Astrocyte of the hippocampus (primary cell): ENCODE data around the gene LDHAL6A.

Experiments used
- DNase-seq: peaks from one replicate; pipeline ENCODE4 v3.0.0; 2011; ENCODE audit warnings: low read depth, low spot score

The LDHAL6A gene

DNA sequence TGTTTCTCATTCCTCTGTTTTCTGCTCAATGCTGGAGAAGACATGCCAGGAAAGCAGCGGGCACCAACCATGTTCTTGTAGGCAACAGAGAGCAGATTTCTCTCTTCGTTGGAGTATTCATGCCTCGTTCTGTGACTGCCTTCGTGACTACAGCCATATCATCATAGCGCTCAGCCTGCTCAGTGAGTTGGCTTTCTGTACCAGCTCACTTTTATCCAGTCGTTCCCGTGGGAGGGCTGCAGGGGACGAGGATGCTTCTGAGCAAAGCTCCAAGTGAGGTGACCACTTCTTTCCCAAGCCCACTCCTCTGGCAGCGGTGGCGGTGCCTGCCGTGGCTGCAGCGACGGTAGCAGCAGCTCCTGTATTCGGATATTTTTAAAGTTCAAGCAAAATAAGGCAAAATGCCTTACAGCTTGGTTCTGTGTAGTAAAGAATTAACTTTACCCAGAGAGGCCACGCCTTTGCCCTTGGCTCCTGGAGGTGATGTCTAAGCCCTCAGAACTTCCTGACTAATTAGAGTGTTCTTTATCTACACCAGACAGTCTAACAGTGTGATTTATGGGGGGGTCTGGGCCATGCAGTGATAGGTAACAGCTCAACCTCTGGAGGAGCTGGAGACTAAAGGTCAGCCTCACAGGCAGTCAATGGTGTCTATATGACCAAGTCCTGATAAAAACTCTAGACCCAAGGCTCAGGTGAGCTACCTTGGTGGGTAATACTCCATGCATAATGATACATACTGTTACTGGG lies 35.3 kb downstream of the LDHAL6A start:
- no peak for DNase-seq

DNA sequence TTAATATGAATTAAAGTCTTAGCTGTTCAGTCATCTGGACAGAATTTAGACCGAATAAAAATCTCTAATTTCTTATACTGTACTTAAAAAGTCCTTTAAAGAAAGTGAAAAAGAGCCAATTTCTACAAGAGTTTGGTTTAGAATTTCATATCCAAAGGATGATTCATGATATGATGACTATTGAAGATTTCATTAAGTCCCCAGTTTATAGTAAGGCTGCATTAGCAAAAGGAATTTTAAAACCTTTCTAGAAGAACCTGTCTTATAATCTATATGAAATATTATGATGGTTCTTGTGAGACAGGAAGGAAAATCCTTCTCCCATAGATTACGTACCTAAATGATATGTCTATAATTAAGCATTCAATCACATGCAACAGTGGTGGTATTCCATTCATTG lies 36.3 kb downstream of the LDHAL6A start:
- DNase-seq = no peak

DNA sequence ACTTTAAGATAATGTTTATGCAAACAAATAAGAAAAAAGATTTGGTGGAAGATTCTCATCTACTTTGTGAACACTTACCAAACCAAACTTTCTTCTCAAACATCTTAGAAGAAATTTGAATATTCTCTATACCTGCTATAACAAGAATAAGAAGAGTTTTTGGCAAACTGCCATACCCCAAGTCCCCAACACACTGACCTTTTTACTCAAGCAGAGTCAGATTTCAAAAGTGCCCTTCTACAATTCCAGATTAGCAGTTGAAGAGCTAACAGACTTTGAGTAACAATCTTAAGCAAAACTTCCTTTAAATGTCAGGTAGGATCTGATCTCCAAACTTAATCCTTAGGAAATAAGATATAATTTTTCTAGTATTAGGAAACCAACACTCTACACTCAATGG lies 37.2 kb downstream of the LDHAL6A start:
- DNase-seq = peak; percentile 10

DNA sequence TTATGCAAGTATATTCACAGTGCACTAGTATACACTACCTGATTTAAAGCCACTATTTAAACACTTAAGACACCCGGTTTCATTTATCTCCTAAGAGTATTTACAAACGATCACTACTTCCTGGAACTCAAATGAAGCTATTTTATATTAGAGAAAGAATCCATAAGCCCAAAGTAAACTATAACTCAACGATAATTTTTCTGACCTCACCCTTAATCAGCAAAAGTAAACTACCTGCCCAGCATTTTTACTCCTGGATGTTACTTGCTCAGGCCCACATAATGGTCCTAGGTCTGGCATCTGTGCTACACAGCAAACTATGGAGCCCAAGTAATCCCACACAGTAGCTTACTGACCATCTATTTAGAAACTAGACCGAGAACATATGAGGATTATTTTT lies 37.7 kb downstream of the LDHAL6A start:
- no peak for DNase-seq

DNA sequence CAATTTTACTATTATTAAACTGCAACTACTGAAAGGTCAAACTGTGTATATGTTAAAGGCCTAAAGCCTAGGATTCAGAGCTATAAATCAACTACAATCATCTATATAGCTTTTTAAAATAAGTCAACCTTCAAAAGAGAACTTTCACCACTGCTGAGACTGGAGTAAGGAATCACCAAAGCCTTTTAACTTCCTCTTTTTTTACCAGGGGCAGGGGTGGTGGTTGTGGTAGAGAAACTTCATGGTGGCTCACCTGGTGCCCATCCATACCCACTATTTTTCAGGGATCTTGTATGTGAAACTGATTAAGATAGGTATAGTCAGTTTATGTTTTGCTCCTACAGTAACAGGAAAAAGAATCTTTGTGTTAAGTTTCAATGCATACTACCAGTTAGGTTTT lies 39.6 kb downstream of the LDHAL6A start:
- DNase-seq = no peak

DNA sequence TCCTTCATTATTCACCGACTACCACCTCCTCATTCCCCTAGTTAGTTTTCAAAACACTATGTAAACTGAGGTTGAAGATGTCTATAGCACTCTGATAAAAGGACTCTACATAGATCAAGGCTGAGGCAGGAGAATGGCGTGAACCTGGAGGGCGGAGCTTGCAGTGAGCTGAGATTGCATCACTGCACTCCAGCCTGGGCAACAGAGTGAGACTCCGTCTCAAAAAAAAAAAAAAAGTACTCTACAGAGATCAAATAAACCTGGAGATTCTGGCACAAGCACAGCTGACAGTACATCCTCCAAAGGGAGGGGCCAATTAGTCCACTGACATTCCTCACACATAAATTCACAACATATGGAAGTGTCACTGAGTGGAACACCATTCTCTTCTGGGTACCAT lies 40.0 kb downstream of the LDHAL6A start:
- DNase-seq = no peak

DNA sequence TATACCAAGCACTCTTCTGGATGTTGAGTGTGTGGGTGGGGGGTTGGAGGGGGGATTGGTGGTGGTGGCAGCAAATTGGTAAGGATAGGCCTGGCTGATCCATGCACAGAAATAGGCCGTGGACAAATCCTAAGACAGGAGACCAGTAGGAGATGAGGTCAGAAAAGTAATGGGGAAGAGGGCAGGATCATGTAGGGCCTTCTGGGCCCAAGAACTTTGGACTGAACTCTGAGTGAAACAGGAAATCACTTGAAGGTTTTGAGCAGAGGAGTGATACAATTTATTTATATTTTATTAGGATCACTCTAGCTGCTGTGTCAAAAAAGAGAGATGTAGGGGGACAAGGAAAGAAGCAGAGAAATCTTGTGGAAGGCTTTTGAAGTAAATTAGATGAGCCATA lies 42.4 kb downstream of the LDHAL6A start:
- DNase-seq = no peak

DNA sequence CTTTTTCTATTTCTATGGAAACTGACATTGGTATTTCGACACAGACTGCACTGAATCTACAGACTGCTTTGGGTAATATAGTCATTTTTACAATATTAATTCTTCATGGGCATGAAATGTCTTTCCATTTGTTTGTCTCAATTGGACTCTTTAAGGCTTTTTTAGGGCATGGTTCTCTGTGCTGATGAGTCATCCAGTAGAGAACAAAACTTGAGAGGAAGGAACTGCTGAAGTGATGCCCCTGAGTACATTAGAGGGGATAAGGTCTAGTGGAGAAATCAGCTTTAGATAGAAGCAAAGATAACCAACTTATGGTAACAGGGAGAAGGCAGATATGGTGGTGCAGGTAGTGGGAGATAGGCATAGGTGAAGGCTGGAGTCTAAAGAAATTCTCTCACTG lies 46.0 kb downstream of the LDHAL6A start:
- no peak for DNase-seq

DNA sequence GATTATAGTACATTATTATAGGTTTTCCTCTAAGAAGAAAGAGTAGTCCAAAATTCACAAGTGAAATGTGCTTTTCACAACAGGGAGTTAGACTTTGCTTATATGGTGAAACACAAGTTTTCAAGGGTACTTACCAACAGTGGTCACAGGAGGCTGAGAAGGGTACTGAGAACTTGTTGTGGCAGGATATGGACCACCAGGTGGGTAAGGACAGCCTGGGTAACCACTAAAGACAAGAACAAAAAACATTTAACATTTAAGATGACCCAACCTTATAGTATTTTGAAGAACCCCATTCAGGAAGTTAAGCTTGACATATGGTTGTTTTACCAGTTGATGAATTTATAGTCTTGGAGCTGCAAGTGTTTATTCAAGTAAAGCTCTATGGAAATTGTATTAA lies 46.7 kb downstream of the LDHAL6A start:
- DNase-seq = no peak

DNA sequence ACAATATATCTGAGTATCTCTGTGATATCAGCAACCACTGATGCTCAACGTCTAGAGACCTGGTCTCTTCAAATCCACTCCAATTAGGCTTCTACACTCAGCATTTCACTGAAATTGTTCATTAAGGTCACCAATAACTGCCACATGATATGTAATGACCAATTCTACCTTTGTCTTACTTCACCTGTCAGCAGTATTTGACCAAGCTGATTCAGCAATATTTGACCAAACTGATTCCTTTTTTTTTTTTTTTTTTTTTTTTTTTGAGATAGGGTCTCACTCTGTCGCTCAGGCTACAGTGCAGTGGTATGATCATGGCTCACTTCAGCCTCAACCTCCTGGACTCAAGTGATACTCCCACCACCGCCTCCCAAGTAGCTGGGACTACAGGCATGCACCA lies 65.5 kb downstream of the LDHAL6A start:
- no peak for DNase-seq

DNA sequence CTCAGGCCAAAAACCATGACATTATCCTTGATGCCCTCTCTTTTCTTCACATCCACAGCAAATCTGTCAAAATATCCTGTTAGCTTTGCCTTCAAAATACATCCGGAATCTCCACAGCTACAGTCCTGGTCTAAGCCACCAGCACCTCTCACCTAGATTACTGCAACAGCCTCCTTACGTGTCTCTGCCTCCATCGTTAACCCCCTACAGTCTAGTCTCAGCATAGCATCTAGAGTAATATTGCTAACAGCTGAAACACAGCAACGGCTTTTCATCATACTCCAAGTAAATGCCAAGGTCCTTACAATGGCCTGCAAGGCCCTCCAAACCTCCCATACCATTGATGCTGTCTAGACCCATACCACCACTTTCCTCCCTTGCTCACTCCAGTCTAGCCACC lies 66.7 kb downstream of the LDHAL6A start:
- DNase-seq = no peak

DNA sequence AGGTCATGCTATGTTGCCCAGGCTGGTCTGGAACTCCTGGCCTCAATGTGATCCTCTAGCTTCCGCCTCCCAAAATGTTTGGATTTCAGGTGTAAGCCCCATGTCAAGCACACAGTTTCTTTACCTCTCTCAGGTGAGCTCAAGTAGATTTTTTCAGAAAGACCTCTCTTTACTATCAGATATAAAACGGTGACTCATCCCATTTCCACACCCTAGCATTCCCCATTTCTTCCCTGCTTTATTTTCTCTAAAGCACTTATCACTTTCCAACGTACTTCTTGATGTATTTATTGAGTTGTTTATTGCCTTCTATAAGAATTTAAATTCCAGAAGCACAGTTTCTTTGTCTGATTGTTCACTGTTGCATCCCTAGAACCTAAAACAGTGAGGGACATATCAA lies 67.4 kb downstream of the LDHAL6A start:
- no peak for DNase-seq

DNA sequence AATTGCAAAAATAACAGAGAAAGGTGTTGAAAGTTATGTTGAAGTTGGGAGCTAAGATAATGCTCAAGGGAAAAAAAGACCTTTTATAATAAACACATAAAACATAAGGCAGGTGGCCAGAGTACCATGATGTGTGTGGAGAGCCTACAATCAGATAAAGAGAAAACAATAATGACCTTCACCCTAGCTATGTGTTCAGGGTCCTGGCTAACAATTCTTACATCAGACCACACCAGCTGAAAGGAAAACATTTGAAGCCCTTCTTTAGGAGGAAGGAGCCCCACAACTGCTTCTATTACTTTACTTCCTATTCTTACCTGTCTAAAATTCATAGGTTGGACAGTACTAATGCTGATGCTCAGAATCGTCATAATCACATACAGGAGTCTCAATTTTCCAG lies 68.6 kb downstream of the LDHAL6A start:
- DNase-seq = no peak

DNA sequence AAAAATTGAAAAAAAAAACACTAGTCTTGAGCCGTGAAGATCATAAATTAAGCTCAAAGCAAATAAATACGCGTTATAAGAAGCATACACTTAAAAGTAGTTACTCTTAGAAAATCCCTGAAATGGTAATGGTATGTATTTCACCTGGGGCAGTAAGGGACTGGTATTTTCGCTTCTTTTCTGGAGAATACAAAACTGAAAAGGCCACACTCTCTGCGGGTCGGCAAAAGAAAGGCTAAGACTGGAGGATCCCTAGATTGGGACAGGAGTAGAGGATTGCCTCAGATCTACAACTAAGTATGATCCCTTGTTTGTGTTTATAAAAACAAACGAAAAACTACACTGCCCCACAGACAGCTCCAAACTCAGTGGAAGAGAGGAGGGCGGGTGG lies 70.5 kb downstream of the LDHAL6A start:
- no peak for DNase-seq

DNA sequence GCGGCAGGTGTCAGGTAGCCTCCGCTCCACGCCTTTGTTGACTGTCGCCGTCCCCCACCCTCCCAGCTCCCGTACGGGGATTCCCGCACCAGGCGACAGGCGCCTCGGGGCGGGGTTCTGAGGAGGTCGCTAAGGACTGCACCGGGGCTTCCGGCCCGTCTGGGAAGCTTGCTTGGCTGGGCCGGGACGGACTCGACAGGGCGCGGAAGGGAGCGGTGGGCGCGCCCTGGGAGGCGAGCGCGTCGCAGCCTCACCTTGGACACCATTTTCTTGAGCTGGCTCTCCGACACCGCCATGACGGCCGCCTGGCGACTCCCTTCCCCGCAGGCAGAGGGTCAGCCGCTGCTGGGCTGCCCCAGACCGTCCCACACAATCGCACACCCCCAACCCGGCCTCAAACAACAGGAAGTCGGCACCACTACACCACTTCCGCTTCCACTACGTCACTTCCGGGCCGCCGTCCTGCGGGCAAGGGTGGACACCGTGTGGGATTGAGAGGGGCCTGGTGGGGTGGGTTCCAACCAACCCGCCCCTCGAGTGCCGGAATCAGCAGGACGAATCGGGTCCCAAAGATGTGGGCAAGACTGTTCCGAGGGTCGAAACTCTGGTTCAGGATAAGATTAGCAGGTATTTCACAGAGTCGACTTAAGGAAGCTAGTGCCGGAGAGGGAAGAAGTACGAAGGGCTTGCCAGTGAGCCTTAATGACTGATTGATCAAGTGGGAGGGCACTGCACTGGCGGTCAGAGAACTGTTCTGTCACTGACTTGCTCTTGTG lies 71.1 kb downstream of the LDHAL6A start, which contains the start of gene TSG101:
TSS of gene TSG101 (minus strand) at position 422 of the 776 bp plus-strand sequence. CDS start at position 296, 126 bp downstream.
- peak; percentile 97 for DNase-seq

DNA sequence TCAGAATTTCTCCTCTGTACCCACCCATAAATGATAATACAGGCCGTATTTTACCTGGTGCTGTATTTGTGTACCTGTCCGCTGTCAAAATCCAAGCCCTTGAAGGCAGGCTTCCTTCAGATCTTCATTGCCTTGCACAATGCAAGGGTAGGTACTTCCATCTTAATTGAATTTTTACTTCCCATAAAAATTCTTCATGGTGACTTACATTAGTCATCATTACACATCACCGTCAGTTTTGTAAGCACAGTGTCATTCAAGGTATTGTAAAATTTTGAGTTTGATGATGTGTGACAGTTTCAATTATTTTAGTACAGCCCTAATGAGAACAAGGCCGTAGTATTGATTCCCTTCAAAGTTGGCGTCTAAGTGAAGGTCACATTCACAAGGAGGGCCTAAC lies 71.9 kb downstream of the LDHAL6A start:
- no peak for DNase-seq
